NB4 (cell line): ENCODE data around the gene TRPT1.

Source experiments
- CTCF ChIP-seq: IDR thresholded peaks from one replicate; pipeline ENCODE4 v1.5.1; 2012; ENCODE audit warnings: low read depth, low read length
- POLR2A ChIP-seq: IDR thresholded peaks from 2 replicates; pipeline ENCODE4 v1.6.1; 2011; ENCODE audit warnings: mild to moderate bottlenecking; ENCODE audit not compliant: insufficient read length; ENCODE audit errors: extremely low read depth

GRCh38 chr11:64256300-64256699 lies 30.3 kb upstream of the TRPT1 start:
- TF ChIP-seq POLR2A (no peak), CTCF (no peak)
